Neuronal stem cell (in vitro differentiated cells): ENCODE results near the gene SETD2.
"Not testable (repeated sequence)": the region's sequence is repeated elsewhere in the genome, so short reads cannot be mapped to it uniquely, and the experiment has no call there.

ENCODE experiments used
- DNase-seq: peaks from one replicate; pipeline ENCODE4 v3.0.0-alpha.2; 2013; ENCODE audit warnings: low spot score
- H2AFZ ChIP-seq: one replicate; pipeline ENCODE4 v1.6.1; 2013; ENCODE audit warnings: mild to moderate bottlenecking, low read length, inconsistent platforms
- H2AK5ac ChIP-seq: 2 replicates; pipeline ENCODE4 v1.6.1; 2013; ENCODE audit warnings: low read depth, mild to moderate bottlenecking, inconsistent platforms, low read length, moderate library complexity, mixed read lengths
- H2BK120ac ChIP-seq: 2 replicates; pipeline ENCODE4 v1.6.1; 2013; ENCODE audit warnings: low read depth, mild to moderate bottlenecking, inconsistent platforms, low read length, moderate library complexity, mixed read lengths
- H2BK12ac ChIP-seq: one replicate; pipeline ENCODE4 v1.6.1; 2013; ENCODE audit warnings: low read length, inconsistent platforms
- H2BK15ac ChIP-seq: 2 replicates; pipeline ENCODE4 v1.6.1; 2013; ENCODE audit warnings: mild to moderate bottlenecking, low read length, inconsistent platforms, mixed read lengths
- H2BK5ac ChIP-seq: one replicate; pipeline ENCODE4 v1.6.1; 2013; ENCODE audit warnings: inconsistent platforms, mild to moderate bottlenecking, low read length, moderate library complexity
- H3K14ac ChIP-seq: one replicate; pipeline ENCODE4 v1.6.1; 2013; ENCODE audit warnings: low read length, inconsistent platforms
- H3K18ac ChIP-seq: 2 replicates; pipeline ENCODE4 v1.6.1; 2013; ENCODE audit warnings: low read length, inconsistent platforms
- H3K23ac ChIP-seq: 2 replicates; pipeline ENCODE4 v1.6.1; 2013; ENCODE audit warnings: low read depth, mild to moderate bottlenecking, mixed read lengths, low read length, inconsistent platforms; ENCODE audit not compliant: poor library complexity
- H3K27ac ChIP-seq: replicated peaks from 3 replicates; pipeline ENCODE4 v1.5.1; 2013; ENCODE audit warnings: low read length, inconsistent platforms
- H3K27me3 ChIP-seq, 3 experiments: 2 replicates each; pipeline ENCODE4 v1.6.1; 2013; ENCODE audit warnings: low read length in 3 of 3, mild to moderate bottlenecking in 2 of 3, inconsistent platforms in 1 of 3, low read depth in 1 of 3, mixed read lengths in 1 of 3, moderate library complexity in 1 of 3; ENCODE audit not compliant: control insufficient read depth in 3 of 3, insufficient read depth in 3 of 3
- H3K36me3 ChIP-seq, 2 donors: replicated peaks in 1 of 2; 2 replicates each; pipeline ENCODE4 v1.6.1; 2013; ENCODE audit warnings: low read length in 2 of 2; ENCODE audit not compliant: control insufficient read depth in 2 of 2, insufficient read depth in 2 of 2
- H3K4ac ChIP-seq: 2 replicates; pipeline ENCODE4 v1.6.1; 2013; ENCODE audit warnings: inconsistent platforms, mild to moderate bottlenecking, low read length, moderate library complexity
- H3K4me1 ChIP-seq, 2 donors: 1 replicate in 1 of 2; 2 replicates in 1 of 2; pipeline ENCODE4 v1.6.1; 2013; ENCODE audit warnings: low read length in 2 of 2, low read depth in 1 of 2; ENCODE audit not compliant: control insufficient read depth in 2 of 2, insufficient read depth in 1 of 2
- H3K4me2 ChIP-seq: one replicate; pipeline ENCODE4 v1.6.1; 2013; ENCODE audit warnings: mild to moderate bottlenecking, low read length, inconsistent platforms; ENCODE audit not compliant: insufficient read depth, poor library complexity, severe bottlenecking
- H3K4me3 ChIP-seq, 2 donors: 2 replicates each; pipeline ENCODE4 v1.5.1; 2013; ENCODE audit warnings: low read length in 2 of 2, mild to moderate bottlenecking in 2 of 2, inconsistent platforms in 1 of 2, moderate library complexity in 1 of 2
- H3K79me1 ChIP-seq: one replicate; pipeline ENCODE4 v1.6.1; 2013; ENCODE audit warnings: low read depth, mild to moderate bottlenecking, inconsistent platforms, low read length, moderate library complexity
- H3K9ac ChIP-seq: one replicate; pipeline ENCODE4 v1.6.1; 2013; ENCODE audit warnings: mild to moderate bottlenecking, low read depth, low read length, inconsistent platforms; ENCODE audit not compliant: poor library complexity
- H3K9me3 ChIP-seq, 2 donors: replicated peaks in 1 of 2; 2 replicates each; pipeline versions ENCODE3 to v1.6.1; 2013; ENCODE audit warnings: low read length in 2 of 2, mild to moderate bottlenecking in 2 of 2, inconsistent platforms in 1 of 2, low read depth in 1 of 2, mixed read lengths in 1 of 2, moderate library complexity in 1 of 2; ENCODE audit not compliant: control insufficient read depth in 2 of 2, insufficient read depth in 1 of 2
- H4K8ac ChIP-seq: one replicate; pipeline ENCODE4 v1.6.1; 2013; ENCODE audit warnings: low read depth, mild to moderate bottlenecking, inconsistent platforms, low read length, moderate library complexity
- H4K91ac ChIP-seq: one replicate; pipeline ENCODE4 v1.6.1; 2013; ENCODE audit warnings: low read length, low read depth, mild to moderate bottlenecking, inconsistent platforms; ENCODE audit not compliant: poor library complexity
- WGBS, 2 donors: extraction: QIAGEN DNeasy Blood & Tissue Kit; methylation state at CpG; one replicate each; pipeline ENCODE4 v1.1.7; 2013; ENCODE audit warnings: missing lambda C conversion rate in 2 of 2, mixed read lengths in 1 of 2; ENCODE audit not compliant: insufficient read length in 2 of 2, insufficient replicate concordance in 1 of 2; ENCODE audit errors: extremely low coverage in 2 of 2; 5-methylcytosine and 5-hydroxymethylcytosine counted together

SETD2 gene

DNA sequence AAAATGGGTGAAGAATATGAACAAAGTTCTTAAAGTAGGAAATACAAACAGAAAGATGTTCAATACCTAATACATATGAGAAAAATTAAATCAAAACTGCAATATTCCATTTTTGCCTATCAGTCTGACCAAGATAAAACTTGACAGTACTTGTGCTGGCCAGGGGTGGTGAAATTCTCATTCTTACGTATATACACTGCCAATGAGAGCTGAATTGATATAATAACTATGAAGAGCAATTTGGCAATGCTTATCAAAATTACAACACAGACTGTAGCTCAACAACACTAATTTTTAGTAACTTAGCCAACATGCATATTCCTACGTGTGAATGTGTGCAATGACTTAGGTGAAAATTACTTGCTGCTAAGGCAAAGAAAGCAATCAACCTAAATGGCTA is 90.2 kb downstream of the SETD2 start:
- Histone ChIP-seq H2BK12ac (no peak overlapping the region), H3K18ac (no peak overlapping the region), H2AFZ (no peak overlapping the region), H3K36me3 (peaks cover 2 to 82% of the 10 kb centered on the region in 2 donors), H3K27ac (no peak overlapping the region), H3K4me3 (no peak overlapping the region), H2BK120ac (no peak overlapping the region), H2BK5ac (no peak overlapping the region), H2BK15ac (no peak overlapping the region), H3K4ac (no peak overlapping the region), H3K23ac (no peak overlapping the region), H4K8ac (no peak overlapping the region), H3K4me2 (no peak overlapping the region), H3K27me3 (no peaks in the 10 kb centered on the region), H3K9ac (no peak overlapping the region), H4K91ac (no peak overlapping the region), H3K4me1 (no peaks in the 10 kb centered on the region), H2AK5ac (no peak overlapping the region), H3K14ac (no peak overlapping the region), H3K79me1 (no peaks in the 10 kb centered on the region), H3K9me3 (no peaks in the 10 kb centered on the region)
- no CpG with 5 or more reads among the region's 2 CpGs for WGBS, 2 donors
- DNase-seq, result no peak

DNA sequence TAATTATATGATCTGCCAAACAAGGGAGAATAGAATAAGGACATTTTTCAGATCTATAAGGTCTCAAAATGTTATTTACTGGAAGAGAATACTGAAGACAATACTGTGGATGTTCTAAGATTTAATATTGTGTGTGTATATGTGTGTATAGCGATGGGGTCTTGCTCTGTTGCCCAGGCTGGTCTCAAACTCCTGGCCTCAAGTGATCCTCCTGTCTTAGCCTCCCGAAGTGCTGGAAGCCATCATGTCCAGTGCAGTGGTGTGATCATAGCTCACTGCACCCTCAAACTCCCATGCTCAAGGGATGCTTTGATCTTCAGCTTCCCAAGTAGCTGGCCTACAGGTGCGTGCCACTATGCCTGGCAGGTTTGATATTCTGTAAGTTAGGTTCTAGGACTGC is 93.1 kb downstream of the SETD2 start:
- H3K18ac ChIP-seq, result no peak overlapping the region
- H3K27ac ChIP-seq, result no peak overlapping the region
- H2BK5ac ChIP-seq, result no peak overlapping the region
- WGBS, 2 donors, result no CpG with 5 or more reads among the region's 3 CpGs
- no peak overlapping the region for H4K91ac ChIP-seq
- H3K14ac ChIP-seq, result no peak overlapping the region
- no peak overlapping the region for H3K23ac ChIP-seq
- no peak for DNase-seq
- H2BK12ac ChIP-seq, result no peak overlapping the region
- no peaks in the 10 kb centered on the region for H3K9me3 ChIP-seq
- peaks cover 2 to 72% of the 10 kb centered on the region in 2 donors for H3K36me3 ChIP-seq
- H3K4me2 ChIP-seq, result no peak overlapping the region
- H3K9ac ChIP-seq, result no peak overlapping the region
- no peak overlapping the region for H2AK5ac ChIP-seq
- H2BK120ac ChIP-seq, result no peak overlapping the region
- H4K8ac ChIP-seq, result no peak overlapping the region
- no peak overlapping the region for H3K4ac ChIP-seq
- H3K4me3 ChIP-seq, result no peak overlapping the region
- H3K27me3 ChIP-seq, result no peaks in the 10 kb centered on the region
- H3K79me1 ChIP-seq, result no peaks in the 10 kb centered on the region
- no peak overlapping the region for H2AFZ ChIP-seq
- no peak overlapping the region for H2BK15ac ChIP-seq
- no peaks in the 10 kb centered on the region for H3K4me1 ChIP-seq

DNA sequence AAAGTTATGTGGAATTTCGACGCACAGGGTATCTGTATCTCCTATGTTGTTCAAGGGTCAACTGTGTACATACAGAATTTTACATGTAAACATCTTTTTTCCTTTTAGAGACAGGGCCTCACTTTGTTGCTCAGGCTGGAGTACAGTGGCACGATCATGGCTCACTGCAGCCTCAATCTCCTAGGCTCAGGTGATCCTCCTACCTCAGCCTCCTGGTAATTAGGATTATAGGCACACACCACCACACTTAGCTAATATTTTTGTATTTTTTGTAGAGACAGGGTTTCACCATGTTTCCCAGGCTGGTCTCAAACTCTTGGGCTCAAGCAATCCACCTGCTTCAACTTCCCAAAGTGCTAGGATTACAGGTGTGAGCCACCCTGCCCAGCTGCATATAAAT is 97.7 kb downstream of the SETD2 start:
- H3K79me1 ChIP-seq, H3K14ac ChIP-seq, H2BK5ac ChIP-seq, H3K27me3 ChIP-seq, H3K9me3 ChIP-seq, H2AK5ac ChIP-seq, DNase-seq, H4K8ac ChIP-seq, H2BK12ac ChIP-seq, H3K9ac ChIP-seq, H3K4me2 ChIP-seq, H2BK120ac ChIP-seq, H3K4ac ChIP-seq, H3K18ac ChIP-seq, H4K91ac ChIP-seq, H3K23ac ChIP-seq, H2AFZ ChIP-seq, H2BK15ac ChIP-seq, H3K27ac ChIP-seq, H3K4me3 ChIP-seq, H3K4me1 ChIP-seq: not testable (repeated sequence)
- H3K36me3 ChIP-seq, result peaks cover 3 to 79% of the 10 kb centered on the region in 2 donors
- no CpG with 5 or more reads among the region's 3 CpGs for WGBS, 2 donors

DNA sequence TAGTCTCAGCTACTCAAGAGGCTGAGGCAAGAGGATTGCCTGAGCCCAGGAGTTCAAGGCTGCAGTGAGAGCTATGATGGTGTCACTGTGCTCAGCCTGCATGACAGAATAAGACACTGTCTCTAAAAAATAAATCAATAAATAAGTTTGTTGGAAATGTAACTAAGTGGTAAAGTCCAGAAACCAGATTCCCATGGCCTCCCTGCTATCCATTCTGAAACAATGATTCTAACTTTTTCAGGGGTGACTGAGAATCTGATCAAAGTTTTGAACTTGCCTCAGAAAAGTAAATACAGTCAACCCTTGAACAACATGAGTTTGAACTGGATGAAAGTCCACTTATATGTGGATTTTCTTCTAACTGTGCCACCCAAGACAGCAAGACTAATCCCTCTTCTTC is 98.2 kb downstream of the SETD2 start:
- DNase-seq, result no peak
- Histone ChIP-seq H3K23ac (no peak overlapping the region), H3K18ac (no peak overlapping the region)

More for the DNA sequence above, 98.2 kb downstream of the SETD2 start:
- H2BK120ac ChIP-seq, result no peak overlapping the region
- H3K14ac ChIP-seq, result no peak overlapping the region
- no peaks in the 10 kb centered on the region for H3K79me1 ChIP-seq
- no peak overlapping the region for H3K4ac ChIP-seq
- no peaks in the 10 kb centered on the region for H3K9me3 ChIP-seq
- no peak overlapping the region for H2AK5ac ChIP-seq
- H3K4me1 ChIP-seq, result no peaks in the 10 kb centered on the region
- no peak overlapping the region for H3K4me3 ChIP-seq
- no peak overlapping the region for H3K9ac ChIP-seq
- H2BK15ac ChIP-seq, result no peak overlapping the region
- no peak overlapping the region for H4K8ac ChIP-seq
- H2AFZ ChIP-seq, result no peak overlapping the region
- no peak overlapping the region for H2BK5ac ChIP-seq
- no peak overlapping the region for H3K4me2 ChIP-seq
- H2BK12ac ChIP-seq, result no peak overlapping the region
- peaks cover 2 to 79% of the 10 kb centered on the region in 2 donors for H3K36me3 ChIP-seq
- peaks cover 0 to 2% (median 0%) of the 10 kb centered on the region in 3 experiments for H3K27me3 ChIP-seq
- H3K27ac ChIP-seq, result no peak overlapping the region
- no peak overlapping the region for H4K91ac ChIP-seq
